NB4 (cell line): ENCODE results near the gene MAP4.

Experiments
- DNase-seq: peaks from one replicate; pipeline ENCODE4 v3.0.0; 2010; ENCODE audit warnings: low read depth
- H3K4me3 ChIP-seq: one replicate; pipeline ENCODE4 v1.5.1; 2011; ENCODE audit warnings: mild to moderate bottlenecking, low read depth, low read length, moderate library complexity
- CTCF ChIP-seq: IDR thresholded peaks from one replicate; pipeline ENCODE4 v1.5.1; 2012; ENCODE audit warnings: low read depth, low read length
- MYC ChIP-seq: IDR thresholded peaks from 2 replicates; pipeline ENCODE4 v1.6.1; 2011; ENCODE audit warnings: low read depth, low read length
- POLR2A ChIP-seq: IDR thresholded peaks from 2 replicates; pipeline ENCODE4 v1.6.1; 2011; ENCODE audit warnings: mild to moderate bottlenecking; ENCODE audit not compliant: insufficient read length; ENCODE audit errors: extremely low read depth
- TF ChIP-seq, protein P1 (sequence below): IDR thresholded peaks from 2 replicates; pipeline ENCODE4 v1.6.1; 2011; ENCODE audit warnings: low read depth, low read length

The MAP4 gene

GRCh38 chr3:47916696-47917095 is 99.5 kb downstream of the MAP4 start:
- DNase-seq = no peak
- no peak for TF ChIP-seq POLR2A
- no peak for TF ChIP-seq CTCF
- TF ChIP-seq, protein P1, sequence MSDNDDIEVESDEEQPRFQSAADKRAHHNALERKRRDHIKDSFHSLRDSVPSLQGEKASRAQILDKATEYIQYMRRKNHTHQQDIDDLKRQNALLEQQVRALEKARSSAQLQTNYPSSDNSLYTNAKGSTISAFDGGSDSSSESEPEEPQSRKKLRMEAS = no peak
- TF ChIP-seq MYC = no peak
- no peak overlapping the region for H3K4me3 ChIP-seq

- no peak for DNase-seq
- H3K4me3 ChIP-seq = no peak overlapping the region
- TF ChIP-seq POLR2A = no peak
- TF ChIP-seq, protein P1 = no peak
Measured at GRCh38 chr3:47916201-47916600, 100.0 kb downstream of the MAP4 start.

DNA sequence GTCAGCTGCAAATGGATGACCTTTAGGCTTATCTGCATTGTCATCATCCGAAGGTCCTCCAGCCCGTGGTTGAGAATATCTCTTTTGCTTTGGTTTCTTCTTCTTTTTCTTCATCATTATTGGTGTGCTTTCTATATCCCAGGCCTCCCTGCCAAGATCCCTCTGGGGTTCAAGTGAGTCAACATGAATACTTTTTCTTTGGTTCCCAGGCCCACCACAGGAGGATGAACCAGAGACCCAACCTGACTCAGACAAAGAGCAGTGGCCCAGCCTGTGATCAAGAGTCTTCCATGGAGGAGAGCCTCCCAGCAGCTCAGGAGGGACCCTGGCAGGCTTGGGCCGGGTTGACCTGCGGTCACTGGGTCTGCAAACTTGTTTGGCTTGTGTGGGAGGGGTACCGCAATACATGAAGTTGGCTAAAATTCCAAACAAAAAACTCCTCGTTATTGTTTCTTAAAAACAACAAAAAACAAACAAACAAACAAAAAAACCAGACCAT is 104.2 kb downstream of the MAP4 start:
- no peak for DNase-seq
- no peak for TF ChIP-seq POLR2A
- no peak for TF ChIP-seq MYC
- TF ChIP-seq, protein P1 = no peak
- no peak for TF ChIP-seq CTCF

DNA sequence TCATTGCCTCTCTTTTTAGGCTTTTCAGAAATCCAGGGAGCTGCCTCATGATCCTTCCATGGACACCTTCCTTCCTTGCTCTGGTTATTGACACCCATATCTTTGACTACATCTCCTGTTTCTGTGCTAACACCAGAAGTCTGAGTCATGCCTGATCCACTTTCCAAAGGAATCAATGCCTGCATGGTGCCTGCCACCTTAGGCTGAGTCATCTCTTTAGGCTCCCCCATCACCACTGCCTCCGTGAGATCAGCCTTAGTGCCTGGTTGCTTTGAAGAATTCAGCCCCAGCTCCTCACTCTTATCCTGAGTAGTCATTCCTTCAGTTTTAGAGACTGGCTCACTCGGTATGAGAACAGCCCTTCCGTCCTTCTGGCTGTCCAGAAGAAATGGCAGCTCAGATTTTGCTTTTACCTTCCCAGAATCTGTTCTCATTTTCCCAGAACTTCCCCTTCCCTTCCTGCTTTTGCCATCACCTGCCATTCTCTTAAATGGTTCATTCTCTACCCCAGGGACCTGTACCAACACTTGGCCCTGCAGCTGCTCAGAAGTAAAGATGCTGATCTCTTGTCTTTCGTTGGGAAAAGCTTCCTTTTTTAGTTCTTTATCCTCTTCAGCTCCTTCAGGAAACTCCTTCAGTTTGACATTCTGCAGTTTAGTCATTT is 105.3 kb downstream of the MAP4 start:
- TF ChIP-seq CTCF (no peak), MYC (no peak), POLR2A (no peak)
- TF ChIP-seq, protein P1 = no peak
- H3K4me3 ChIP-seq = no peak overlapping the region
- no peak for DNase-seq

More for the DNA sequence above, 104.2 kb downstream of the MAP4 start:
- H3K4me3 ChIP-seq = no peak overlapping the region

GRCh38 chr3:47910233-47910632 is 106.0 kb downstream of the MAP4 start:
- no peak for DNase-seq

More at GRCh38 chr3:47910233-47910632, 106.0 kb downstream of the MAP4 start:
- no peak overlapping the region for H3K4me3 ChIP-seq
- TF ChIP-seq, protein P1 = no peak
- TF ChIP-seq CTCF = no peak
- no peak for TF ChIP-seq MYC
- no peak for TF ChIP-seq POLR2A
